Gastrocnemius medialis (tissue), 4 donors: ENCODE measurements around the gene DDX42. TPM values are rescaled to one million over a fixed set of nuclear protein-coding genes. Genes with fewer than 3 reads are reported as not detected.

Source experiments
- ATAC-seq, 2 donors: fragments of 150-250 bp; one replicate each; pipeline ENCODE4 v1.9.1; 2016
- DNase-seq, 2 donors: peaks; one replicate each; pipeline ENCODE4 v3.0.0-alpha.2; 2019
- H3K27ac ChIP-seq, 4 donors: fragments of 200-600 bp; sonication (generic); 1 replicate in 1 of 4; 2 replicates in 3 of 4; pipeline ENCODE4 v1.5.1; 2016 to 2018; ENCODE audit warnings: mild to moderate bottlenecking in 2 of 4, moderate library complexity in 1 of 4
- H3K27me3 ChIP-seq, 3 donors: fragments of 200-600 bp; sonication (generic) in 2 of 3; 1 replicate in 1 of 3; 2 replicates in 2 of 3; pipeline versions ENCODE4 v1.5.1 to v1.6.0; 2016 to 2019; ENCODE audit warnings: mild to moderate bottlenecking in 1 of 3, moderate library complexity in 1 of 3
- H3K36me3 ChIP-seq, 2 donors: fragments of 200-600 bp; sonication (generic) in 1 of 2; one replicate each; pipeline ENCODE4 v1.5.1; 2017 to 2018
- H3K4me1 ChIP-seq, 2 donors: fragments of 200-600 bp; sonication (generic) in 1 of 2; one replicate each; pipeline ENCODE4 v1.5.1; 2016 to 2017; ENCODE audit warnings: mild to moderate bottlenecking in 2 of 2
- H3K4me3 ChIP-seq, 4 donors: fragments of 200-600 bp; sonication (generic) in 3 of 4; 1 replicate in 1 of 4; 2 replicates in 3 of 4; pipeline ENCODE4 v1.5.1; 2016 to 2019; ENCODE audit warnings: mild to moderate bottlenecking in 2 of 4
- H3K9me3 ChIP-seq, 3 donors: fragments of 200-600 bp; sonication (generic) in 2 of 3; 1 replicate in 1 of 3; 2 replicates in 2 of 3; pipeline ENCODE4 v1.5.1; 2016 to 2019
- CTCF ChIP-seq, 5 experiments: fragments of 450-650 bp in 3 of 5; fragments of 200-600 bp in 2 of 5; sonication (generic) in 2 of 5; IDR thresholded peaks in 4 of 5; conservative IDR thresholded peaks in 1 of 5; 1 replicate in 4 of 5; 2 replicates in 1 of 5; pipeline ENCODE4 v1.5.1; 2016 to 2019; ENCODE audit warnings: antibody characterized with exemption in 5 of 5, mild to moderate bottlenecking in 3 of 5, moderate library complexity in 3 of 5
- POLR2A ChIP-seq, 2 donors: fragments of 450-650 bp; IDR thresholded peaks; one replicate each; pipeline ENCODE4 v1.6.1; 2017; ENCODE audit warnings: antibody characterized with exemption in 2 of 2, mild to moderate bottlenecking in 2 of 2, moderate library complexity in 2 of 2
- in situ Hi-C, 4 donors: fragments of 200-750 bp; cut with MboI; loops; one replicate each; pipeline versions ENCODE4 v1.15.0 to v1.8.0; 2017; ENCODE audit warnings: low sequenced_read_pairs in 4 of 4
- intact Hi-C: fragments of 100-400 bp; cut with DNase I; formaldehyde crosslinking; loops from one replicate; pipeline ENCODE4 v1.15.1; 2023; ENCODE audit warnings: low total_unique reads
- total RNA-seq, 4 donors: library from RNA; depleted of rRNA; stranded (reverse); fragments of >200 nt; gene quantifications; one replicate each; pipeline versions ENCODE4 v1.1.0 to v1.2.3, GENCODE V29; 2016

DDX42 gene, protein sequence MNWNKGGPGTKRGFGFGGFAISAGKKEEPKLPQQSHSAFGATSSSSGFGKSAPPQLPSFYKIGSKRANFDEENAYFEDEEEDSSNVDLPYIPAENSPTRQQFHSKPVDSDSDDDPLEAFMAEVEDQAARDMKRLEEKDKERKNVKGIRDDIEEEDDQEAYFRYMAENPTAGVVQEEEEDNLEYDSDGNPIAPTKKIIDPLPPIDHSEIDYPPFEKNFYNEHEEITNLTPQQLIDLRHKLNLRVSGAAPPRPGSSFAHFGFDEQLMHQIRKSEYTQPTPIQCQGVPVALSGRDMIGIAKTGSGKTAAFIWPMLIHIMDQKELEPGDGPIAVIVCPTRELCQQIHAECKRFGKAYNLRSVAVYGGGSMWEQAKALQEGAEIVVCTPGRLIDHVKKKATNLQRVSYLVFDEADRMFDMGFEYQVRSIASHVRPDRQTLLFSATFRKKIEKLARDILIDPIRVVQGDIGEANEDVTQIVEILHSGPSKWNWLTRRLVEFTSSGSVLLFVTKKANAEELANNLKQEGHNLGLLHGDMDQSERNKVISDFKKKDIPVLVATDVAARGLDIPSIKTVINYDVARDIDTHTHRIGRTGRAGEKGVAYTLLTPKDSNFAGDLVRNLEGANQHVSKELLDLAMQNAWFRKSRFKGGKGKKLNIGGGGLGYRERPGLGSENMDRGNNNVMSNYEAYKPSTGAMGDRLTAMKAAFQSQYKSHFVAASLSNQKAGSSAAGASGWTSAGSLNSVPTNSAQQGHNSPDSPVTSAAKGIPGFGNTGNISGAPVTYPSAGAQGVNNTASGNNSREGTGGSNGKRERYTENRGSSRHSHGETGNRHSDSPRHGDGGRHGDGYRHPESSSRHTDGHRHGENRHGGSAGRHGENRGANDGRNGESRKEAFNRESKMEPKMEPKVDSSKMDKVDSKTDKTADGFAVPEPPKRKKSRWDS
- total RNA-seq, result 10 to 100 TPM; 35.9 to 71.6 (median 56.8) TPM

DNA sequence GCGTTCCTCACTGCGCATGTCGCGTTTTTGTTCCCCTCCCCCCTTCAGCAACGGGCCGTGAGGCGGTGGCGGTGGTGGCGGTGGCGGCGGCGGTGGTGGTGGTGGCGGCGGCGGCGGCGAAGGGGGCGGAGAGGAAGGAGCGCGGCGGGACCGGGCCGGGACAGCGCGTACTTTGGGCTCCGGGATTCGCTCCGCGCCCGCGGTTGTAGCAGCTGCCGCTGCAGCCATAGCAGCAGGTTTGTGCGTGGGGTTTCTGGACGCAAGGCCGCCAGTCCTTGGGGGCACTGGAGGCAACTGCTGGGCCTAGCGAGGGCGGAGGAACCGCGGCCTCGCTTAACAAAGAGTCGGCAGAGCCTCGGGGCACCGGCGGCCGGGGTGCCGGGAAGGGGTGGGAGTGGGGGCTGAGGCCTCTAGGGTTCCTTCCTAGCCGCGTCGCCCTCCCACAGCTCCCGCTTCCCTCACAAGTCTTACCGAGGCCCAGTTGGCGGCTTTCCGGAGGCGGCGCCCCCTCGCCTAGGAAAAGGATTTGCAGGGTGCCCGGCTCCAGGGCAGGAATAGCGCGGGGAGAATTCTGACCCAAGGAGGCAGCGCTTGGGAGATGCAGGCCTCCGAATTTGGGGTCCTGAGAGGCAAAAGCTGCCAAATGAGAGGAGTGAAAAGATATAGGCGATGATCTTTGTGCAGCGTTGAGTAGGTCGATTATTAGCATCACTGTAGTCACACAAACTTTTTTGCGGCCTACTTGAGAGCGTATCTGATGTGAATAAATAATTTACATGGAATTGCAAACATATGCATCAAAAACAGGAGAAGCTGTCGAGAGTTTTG is at the start of gene DDX42:
DDX42 (plus strand) TSS at position 30 of the 828 bp plus-strand sequence. CDS start 12,880 bp downstream, outside the sequence.
- in situ Hi-C loops (no loop called here), intact Hi-C loops (loop anchor here (2.0 to 10.0 kb wide), 3 partner anchors 152 to 1850 kb away; partner anchors contain the start of genes INTS2 and MAP3K3)
- no peaks in the 10 kb centered on the region for H3K27me3 ChIP-seq

DNA sequence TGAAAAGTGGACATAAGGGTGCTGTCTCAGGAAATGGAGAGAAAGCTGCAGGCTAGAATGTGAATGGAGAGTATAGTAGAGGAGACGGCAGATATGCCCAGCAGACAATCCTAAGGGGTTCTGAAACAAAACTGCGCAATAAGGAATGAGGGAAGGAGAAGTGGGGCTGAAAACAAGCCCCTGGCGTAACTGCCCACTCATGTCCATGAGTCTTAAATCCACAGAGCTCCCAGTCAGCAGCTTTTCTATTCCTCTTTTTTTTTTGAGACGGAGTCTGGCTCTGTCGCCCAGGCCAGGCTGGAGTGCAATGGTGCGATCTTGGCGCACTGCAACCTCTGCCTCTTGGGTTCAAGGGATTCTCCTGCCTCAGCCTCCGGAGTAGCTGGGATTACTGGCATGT is 38.3 kb upstream of the DDX42 start:
- Histone ChIP-seq H3K36me3 (no peaks in the 10 kb centered on the region), H3K27me3 (no peaks in the 10 kb centered on the region), H3K4me1 (peaks cover 6 to 10% of the 10 kb centered on the region in 2 donors), H3K9me3 (no peaks in the 10 kb centered on the region), H3K4me3 (no peak overlapping the region), H3K27ac (no peak overlapping the region)
- in situ Hi-C loops (loop anchor here in 1 of 4 donors (5.0 kb wide), 1 partner anchor 52 kb away; no protein-coding TSS in a partner anchor), intact Hi-C loops (no loop called here)
- DNase-seq (no peak), ATAC-seq (no peak)
- TF ChIP-seq CTCF (IDR thresholded peaks at IDR 0.05 in 4 of 5, conservative IDR thresholded peaks at IDR 0.05 in 1 of 5) (no peak), POLR2A (IDR thresholded peaks at IDR 0.05) (no peak)

More for the DNA sequence above, at the start of gene DDX42:
- Histone ChIP-seq H3K4me1 (peaks cover 32 to 36% of the 10 kb centered on the region in 2 donors), H3K4me3 (peak within 1 kb of the TSS; percentile 92 to 98 (median 94)), H3K9me3 (no peaks in the 10 kb centered on the region), H3K36me3 (no peaks in the 10 kb centered on the region), H3K27ac (peak within 1 kb of the TSS; percentile 92 to 98 (median 98))
- DNase-seq, result peak; percentile 4 to 52
- ATAC-seq, result peak in 1 of 2 donors; percentile 2
- TF ChIP-seq POLR2A (IDR thresholded peaks at IDR 0.05) (peak; percentile 67 to 78), CTCF (IDR thresholded peaks at IDR 0.05 in 4 of 5, conservative IDR thresholded peaks at IDR 0.05 in 1 of 5) (peak in 2 of 5 experiments; percentile 8 to 24)

DNA sequence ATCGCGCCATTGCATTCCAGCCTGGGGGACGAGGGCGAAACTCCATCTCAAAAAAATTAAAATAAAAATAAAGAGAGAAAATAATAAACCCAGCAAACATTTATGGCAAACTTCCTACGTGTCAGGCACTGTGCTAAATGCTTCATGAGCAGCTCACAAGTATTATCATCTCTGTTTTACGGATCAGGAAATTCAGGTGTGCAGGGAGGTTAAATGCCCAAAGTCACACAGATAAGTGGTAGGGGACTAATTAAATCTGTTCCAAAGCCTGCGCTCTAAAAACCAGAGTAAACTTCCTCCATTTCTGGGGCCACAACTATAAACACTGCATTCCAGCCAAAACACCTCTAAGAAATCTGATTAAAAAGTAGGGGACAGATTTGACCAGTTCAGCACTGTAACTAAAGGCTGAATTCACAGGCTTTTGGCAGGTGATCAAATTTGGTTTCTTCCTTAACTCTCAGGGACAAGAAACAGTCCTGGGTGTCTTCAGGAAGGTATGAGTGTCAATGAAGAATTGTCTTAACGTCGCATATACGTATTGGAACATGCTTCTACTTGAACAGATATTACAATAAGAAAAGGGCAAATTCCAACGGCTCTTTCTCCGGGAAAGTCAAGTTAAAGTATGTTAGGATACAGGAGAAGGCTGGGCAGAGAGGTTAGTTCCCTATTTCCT is 33.4 kb upstream of the DDX42 start:
- no peak for ATAC-seq

More for the DNA sequence above, 33.4 kb upstream of the DDX42 start:
- H3K27ac ChIP-seq, result peak overlapping the region; percentile 86 to 92 (median 90)
- H3K4me1 ChIP-seq, result peaks cover 14 to 17% of the 10 kb centered on the region in 2 donors
- intact Hi-C loops (loop anchor here (1.0 to 10.0 kb wide), 4 partner anchors 33 to 190 kb away; partner anchors contain the start of genes CCDC47, DCAF7, MAP3K3 and SMARCD2), in situ Hi-C loops (no loop called here)
- peaks cover 0 to 12% of the 10 kb centered on the region in 2 donors for H3K36me3 ChIP-seq
- no peak for TF ChIP-seq POLR2A (IDR thresholded peaks at IDR 0.05)
- TF ChIP-seq CTCF (IDR thresholded peaks at IDR 0.05 in 4 of 5, conservative IDR thresholded peaks at IDR 0.05 in 1 of 5), result no peak
- H3K9me3 ChIP-seq, result no peaks in the 10 kb centered on the region
- H3K4me3 ChIP-seq, result peak overlapping the region; percentile 77 to 85 (median 82)
- no peaks in the 10 kb centered on the region for H3K27me3 ChIP-seq
- DNase-seq, result no peak
